Astrocyte (in vitro differentiated cells and primary cell): Measurements from ENCODE around the gene DNAAF1. TPM values are rescaled to one million over a fixed set of nuclear protein-coding genes. Genes with fewer than 3 reads are reported as not detected.

ENCODE experiments used
- DNase-seq: peaks from one replicate; pipeline ENCODE4 v3.0.0-alpha.2; 2010; ENCODE audit warnings: low read depth
- FAIRE-seq: peaks from 2 replicates; lab custom pipeline; 2011; peaks lifted over from hg19 to GRCh38; lab: Jason Lieb, UNC
- H2AFZ ChIP-seq: 2 replicates; pipeline ENCODE4 v1.6.0; 2012; ENCODE audit warnings: low read depth, low read length, inconsistent platforms
- H3K27ac ChIP-seq: 2 replicates; pipeline ENCODE4 v1.5.1; 2011; ENCODE audit warnings: low read depth, low read length, inconsistent platforms
- H3K27me3 ChIP-seq: 2 replicates; pipeline ENCODE4 v1.6.0; 2011; ENCODE audit warnings: low read length, inconsistent platforms; ENCODE audit not compliant: insufficient read depth
- H3K36me3 ChIP-seq: 2 replicates; pipeline ENCODE4 v1.5.1; 2011; ENCODE audit warnings: low read length, inconsistent platforms; ENCODE audit not compliant: insufficient read depth
- H3K4me1 ChIP-seq: 2 replicates; pipeline ENCODE4 v1.5.1; 2011; ENCODE audit warnings: low read length, inconsistent platforms; ENCODE audit not compliant: insufficient read depth
- H3K4me2 ChIP-seq: 2 replicates; pipeline ENCODE4 v1.6.0; 2012; ENCODE audit warnings: low read length, inconsistent platforms
- H3K4me3 ChIP-seq: 2 replicates; pipeline ENCODE4 v1.5.1; 2011; ENCODE audit warnings: low read depth, mild to moderate bottlenecking, low read length, inconsistent platforms; ENCODE audit not compliant: insufficient read depth
- H3K79me2 ChIP-seq: 2 replicates; pipeline ENCODE4 v1.6.0; 2012; ENCODE audit warnings: mild to moderate bottlenecking, low read length, inconsistent platforms; ENCODE audit not compliant: insufficient read depth
- H3K9ac ChIP-seq: 2 replicates; pipeline ENCODE4 v1.6.0; 2012; ENCODE audit warnings: mild to moderate bottlenecking, low read length, inconsistent platforms
- H3K9me3 ChIP-seq: 2 replicates; pipeline ENCODE4 v1.5.1; 2012; ENCODE audit warnings: low read depth, mild to moderate bottlenecking, low read length, inconsistent platforms; ENCODE audit not compliant: insufficient read depth
- H4K20me1 ChIP-seq: 2 replicates; pipeline ENCODE4 v1.6.0; 2012; ENCODE audit warnings: low read length, inconsistent platforms; ENCODE audit not compliant: insufficient read depth
- H3K27ac Mint-ChIP-seq: one replicate; pipeline ENCODE4 v1.8.0; 2021; ENCODE audit warnings: mild to moderate bottlenecking, mixed read lengths; ENCODE audit not compliant: unreplicated experiment
- H3K27me3 Mint-ChIP-seq: one replicate; pipeline ENCODE4 v1.8.0; 2021; ENCODE audit warnings: low read depth, mixed read lengths; ENCODE audit not compliant: unreplicated experiment
- H3K36me3 Mint-ChIP-seq: one replicate; pipeline ENCODE4 v1.8.0; 2021; ENCODE audit warnings: low read depth, mixed read lengths; ENCODE audit not compliant: unreplicated experiment
- H3K4me1 Mint-ChIP-seq: one replicate; pipeline ENCODE4 v1.8.0; 2021; ENCODE audit warnings: low read depth, mixed read lengths; ENCODE audit not compliant: unreplicated experiment
- H3K4me3 Mint-ChIP-seq: one replicate; pipeline ENCODE4 v1.8.0; 2021; ENCODE audit warnings: mild to moderate bottlenecking, moderate library complexity, mixed read lengths; ENCODE audit not compliant: unreplicated experiment
- H3K9me3 Mint-ChIP-seq: one replicate; pipeline ENCODE4 v1.8.0; 2021; ENCODE audit warnings: mild to moderate bottlenecking, mixed read lengths; ENCODE audit not compliant: unreplicated experiment
- CTCF ChIP-seq: IDR thresholded peaks from 2 replicates; pipeline ENCODE4 v1.5.1; 2011; ENCODE audit warnings: low read depth, mild to moderate bottlenecking, inconsistent platforms, low read length, moderate library complexity; ENCODE audit not compliant: insufficient read depth
- EZH2 ChIP-seq: IDR thresholded peaks from 2 replicates; pipeline ENCODE4 v1.6.1; 2012; ENCODE audit warnings: mild to moderate bottlenecking, low read length, inconsistent platforms; ENCODE audit not compliant: insufficient read depth
- total RNA-seq: library from RNA; stranded (reverse); gene quantifications from 2 replicates; pipeline ENCODE4 v1.2.1, GENCODE V29; 2021

Gene DNAAF1
- total RNA-seq, 1 donor from 2014 or later, result 0.30 TPM

GRCh38 chr16:84226026-84226425 is 80.9 kb downstream of the DNAAF1 start:
- Histone ChIP-seq H3K4me2 (no peak overlapping the region), H3K9me3 (peaks cover 4% of the 10 kb centered on the region), H3K27me3 (no peaks in the 10 kb centered on the region), H4K20me1 (no peaks in the 10 kb centered on the region), H3K36me3 (no peaks in the 10 kb centered on the region), H3K9ac (no peak overlapping the region), H3K4me3 (no peak overlapping the region), H3K4me1 (peaks cover 22% of the 10 kb centered on the region), H3K27ac (no peak overlapping the region), H3K79me2 (no peaks in the 10 kb centered on the region), H2AFZ (peak overlapping the region; percentile 4)
- Mint-ChIP-seq H3K27ac (no peak overlapping the region), H3K9me3 (peaks cover under 1% of the 10 kb centered on the region), H3K36me3 (no peaks in the 10 kb centered on the region), H3K4me3 (no peak overlapping the region), H3K4me1 (peaks cover 21% of the 10 kb centered on the region), H3K27me3 (peaks cover 9% of the 10 kb centered on the region)
- TF ChIP-seq CTCF, result no peak
- TF ChIP-seq EZH2, result no peak
- no peak for FAIRE-seq
- no peak for DNase-seq

Other genes with a start within 250 kb of the DNAAF1 start
- gene MLYCD, start 246.2 kb upstream of the DNAAF1 start, total RNA-seq, result 2.7 and 2.8 TPM in 2 replicates
- 0.60 and 0.79 TPM in 2 replicates for gene OSGIN1, start 192.1 kb upstream of the DNAAF1 start, total RNA-seq
- gene NECAB2, start 177.1 kb upstream of the DNAAF1 start, total RNA-seq, result 0.32 and 1.1 TPM in 2 replicates
- gene SLC38A8, start 102.5 kb upstream of the DNAAF1 start, total RNA-seq, result not detected in 2 replicates
- gene MBTPS1, start 28.4 kb upstream of the DNAAF1 start, total RNA-seq, result 85.9 and 88.2 TPM in 2 replicates
- 26.5 and 29.2 TPM in 2 replicates for gene HSDL1, start 131 bp upstream of the DNAAF1 start, total RNA-seq
- gene TAF1C, start 41.7 kb downstream of the DNAAF1 start, total RNA-seq, result 30.4 and 34.1 TPM in 2 replicates
- gene ADAD2, start 45.8 kb downstream of the DNAAF1 start, total RNA-seq, result not detected in 2 replicates
- gene KCNG4, start 94.7 kb downstream of the DNAAF1 start, total RNA-seq, result not detected in 2 replicates
- gene WFDC1, start 149.6 kb downstream of the DNAAF1 start, total RNA-seq, result 0.34 TPM in 1 of 2 replicates, not detected in the other
- 0.29 and 0.41 TPM in 2 replicates for gene ATP2C2, start 223.2 kb downstream of the DNAAF1 start, total RNA-seq